NCI-H2107 treated with DMSO at 0.1 percent for 48 hours (cell line): Measurements from ENCODE around the gene SYT17.

ENCODE experiments used
- DNase-seq: peaks from one replicate; lab custom pipeline; 2025; ENCODE audit not compliant: unreplicated experiment; lab: John Stamatoyannopoulos, UW

The SYT17 gene

DNA sequence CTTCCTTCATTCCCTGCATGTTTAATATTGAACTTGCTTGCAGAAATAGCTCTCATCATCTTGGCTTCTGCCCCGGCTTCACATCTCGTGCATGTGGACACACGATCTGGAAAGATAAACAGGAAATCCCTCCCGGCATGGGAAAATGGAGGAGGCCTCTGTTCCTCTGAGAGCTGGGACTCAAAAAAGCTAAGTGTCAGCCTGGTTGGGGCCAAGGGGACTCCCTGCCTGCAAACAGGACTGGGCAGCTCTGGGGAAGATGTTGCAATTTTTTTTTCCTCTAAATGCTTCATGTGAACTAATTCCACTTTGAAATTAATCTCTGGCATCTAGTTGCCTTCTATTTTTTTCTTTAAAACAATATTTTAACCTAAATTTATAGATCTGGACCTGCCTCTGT lies 29.4 kb upstream of the SYT17 start:
- DNase-seq = no peak

DNA sequence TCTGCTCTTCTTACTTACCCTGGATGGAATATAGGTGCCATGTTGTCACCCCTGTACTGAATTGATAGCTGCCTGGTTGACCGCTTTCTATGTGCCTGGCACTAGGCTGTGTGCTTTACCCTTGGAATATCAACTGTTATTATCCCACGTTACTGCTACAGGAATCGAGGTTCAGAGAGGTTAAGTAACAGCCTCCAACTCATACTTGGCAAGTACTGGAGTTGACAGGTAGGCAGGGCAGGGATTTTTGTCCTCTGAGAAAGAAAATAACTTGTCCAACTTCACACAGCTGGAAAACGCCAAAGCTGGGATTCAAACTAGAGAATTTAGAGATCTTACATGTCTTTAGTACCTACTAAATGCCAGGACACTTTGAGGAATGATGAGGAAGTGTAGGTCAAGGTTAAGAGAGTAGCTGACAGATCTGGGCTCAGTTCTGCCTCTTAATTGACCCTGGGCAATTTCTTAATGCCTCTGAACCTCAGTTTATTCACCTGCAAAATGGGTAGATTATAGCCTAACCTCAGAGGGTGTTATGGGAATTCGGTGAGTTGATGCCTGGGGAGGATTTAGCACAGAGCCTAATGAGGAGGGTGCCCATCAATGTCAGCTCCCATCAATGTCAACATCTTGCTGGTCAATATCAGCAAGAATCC lies 28.5 kb upstream of the SYT17 start:
- DNase-seq = no peak

DNA sequence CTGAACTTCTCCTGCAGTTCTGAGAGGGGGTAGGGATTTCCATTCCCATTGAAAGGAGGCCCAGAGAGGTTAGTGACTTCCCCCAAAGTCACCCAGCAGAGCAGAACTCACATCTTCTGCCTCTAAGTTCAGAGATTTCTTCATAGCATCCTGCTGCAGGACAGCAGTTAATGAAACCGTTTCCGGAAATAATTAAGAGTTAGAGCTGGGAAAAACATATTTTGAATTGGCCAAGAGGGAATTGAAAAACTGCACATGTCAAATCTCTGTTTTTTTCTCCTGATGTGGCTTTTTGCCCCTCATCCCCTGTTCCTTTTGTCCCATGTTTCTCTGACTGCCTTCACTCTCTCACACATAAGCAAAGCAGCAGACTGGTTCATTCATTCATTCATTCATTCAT lies 27.6 kb upstream of the SYT17 start:
- DNase-seq = no peak

DNA sequence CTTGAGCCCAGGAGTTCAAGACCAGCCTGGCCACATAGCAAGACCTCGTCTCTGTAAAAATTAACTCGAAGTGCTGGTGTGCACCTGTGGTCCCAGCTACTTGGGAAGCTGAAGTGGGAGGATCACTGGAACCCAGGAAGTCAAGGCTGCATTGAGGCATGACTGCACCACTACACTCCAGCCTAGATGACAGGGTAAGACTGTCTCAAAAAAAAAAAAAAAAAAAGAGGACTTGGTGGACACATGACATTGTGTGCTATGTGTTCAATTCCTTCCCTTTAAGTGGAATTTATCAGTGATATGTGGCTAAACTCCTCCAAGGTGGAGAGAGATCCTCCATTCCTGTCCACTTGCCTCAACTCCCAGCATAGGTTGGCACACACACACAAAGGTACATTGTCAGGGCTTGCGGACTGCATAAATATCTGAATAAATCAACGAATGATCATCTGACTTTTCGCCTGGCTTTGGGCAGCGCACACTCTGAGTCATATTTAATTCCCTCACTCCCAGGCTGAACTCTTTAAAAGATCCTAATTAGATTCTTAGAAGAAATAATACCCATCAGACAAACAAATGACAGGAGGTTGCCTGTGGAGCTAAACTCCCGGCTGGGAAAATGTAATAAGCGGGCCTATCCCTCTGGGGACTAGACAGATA lies 25.0 kb upstream of the SYT17 start:
- DNase-seq = no peak

DNA sequence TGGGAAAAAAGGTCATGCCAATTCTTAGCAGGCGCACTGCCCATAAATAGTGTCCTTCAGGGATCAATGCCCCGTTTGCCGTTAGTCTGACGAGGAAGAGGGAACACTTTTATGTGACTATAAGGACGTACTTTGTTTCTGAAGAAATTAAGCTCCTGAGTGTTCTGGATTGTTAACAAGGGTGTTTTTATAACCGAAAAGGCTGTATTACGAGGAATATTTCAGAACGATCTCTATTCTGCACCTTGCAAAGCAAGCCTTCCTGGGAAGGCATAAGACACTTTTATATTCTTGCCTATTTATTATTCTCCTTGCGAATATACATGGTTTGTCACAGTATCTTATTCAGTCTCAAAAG lies 24.5 kb upstream of the SYT17 start:
- no peak for DNase-seq

DNA sequence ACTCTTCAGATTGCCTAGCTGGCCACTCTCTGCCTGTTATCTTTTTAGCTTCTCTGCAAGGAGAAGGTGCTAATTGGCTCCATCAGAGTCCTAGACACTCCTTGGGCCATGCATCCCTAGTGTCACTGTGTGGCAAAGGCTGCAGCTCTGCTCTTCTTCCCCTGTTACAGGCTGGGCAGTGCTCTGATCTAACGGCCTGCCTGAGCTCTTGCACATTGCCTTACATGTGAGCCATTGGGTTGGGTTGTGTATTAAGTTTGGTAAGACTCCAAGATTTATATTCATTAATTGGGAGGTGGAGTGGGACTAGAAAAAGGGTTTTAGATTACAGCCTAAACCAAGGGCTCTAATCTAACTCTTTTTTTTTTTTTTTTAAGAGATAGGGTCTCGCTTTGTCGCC lies 23.0 kb upstream of the SYT17 start:
- no peak for DNase-seq

DNA sequence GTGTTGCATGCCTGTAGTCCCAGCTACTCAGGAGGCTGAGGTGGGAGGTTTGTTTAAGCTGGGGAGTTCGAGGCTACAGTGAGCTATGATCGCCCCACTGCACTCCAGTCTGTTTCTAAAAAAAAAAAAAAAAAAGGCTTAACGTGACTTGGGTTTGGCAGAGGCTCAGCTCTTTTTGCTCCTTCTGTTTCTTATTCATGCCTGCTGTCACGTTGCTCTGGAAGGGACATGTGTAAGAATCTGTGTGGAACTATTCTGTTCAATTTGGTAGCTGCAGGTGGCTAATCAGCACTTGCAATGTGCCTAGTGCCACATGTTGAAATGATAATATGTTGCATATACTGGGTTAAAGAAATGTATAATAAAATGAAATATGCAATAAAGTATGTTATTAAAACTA lies 20.9 kb upstream of the SYT17 start:
- no peak for DNase-seq

DNA sequence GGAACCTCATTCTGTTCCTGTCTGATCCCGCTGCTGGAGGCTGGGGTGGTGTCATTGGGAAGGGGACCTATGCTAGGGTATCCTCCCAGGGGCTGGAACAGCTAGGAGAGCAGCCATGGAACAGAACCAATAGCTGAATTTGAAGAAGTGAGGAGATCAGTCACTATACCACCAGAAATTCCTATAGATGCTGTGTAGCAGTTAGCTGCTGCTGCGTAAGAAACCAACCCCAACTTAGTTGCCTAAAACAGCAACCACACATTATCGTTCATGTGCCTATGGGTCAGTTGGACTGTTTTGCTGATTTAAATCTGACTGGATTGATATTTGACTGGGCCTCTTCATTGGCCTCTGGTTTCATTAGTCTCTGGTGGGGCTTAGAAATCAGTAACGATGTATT lies 20.4 kb upstream of the SYT17 start:
- DNase-seq = no peak

DNA sequence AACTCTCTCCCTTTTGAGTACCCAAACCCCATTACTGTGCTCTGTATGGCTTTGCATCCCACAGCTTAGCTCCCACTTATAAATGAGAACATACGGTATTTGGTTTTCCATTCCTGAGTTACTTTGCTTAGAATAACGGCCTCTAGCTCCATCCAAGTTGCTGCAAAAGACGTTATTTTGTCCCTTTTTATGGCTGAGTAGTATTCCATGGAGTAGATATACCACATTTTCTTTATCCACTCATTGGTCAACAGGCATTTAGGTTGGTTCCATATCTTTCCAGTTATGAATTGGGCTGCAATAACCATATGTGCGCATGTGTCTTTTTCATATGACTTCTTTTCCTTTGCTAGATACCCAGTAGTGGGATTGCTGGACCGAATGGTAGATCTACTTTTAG lies 19.9 kb upstream of the SYT17 start:
- no peak for DNase-seq

DNA sequence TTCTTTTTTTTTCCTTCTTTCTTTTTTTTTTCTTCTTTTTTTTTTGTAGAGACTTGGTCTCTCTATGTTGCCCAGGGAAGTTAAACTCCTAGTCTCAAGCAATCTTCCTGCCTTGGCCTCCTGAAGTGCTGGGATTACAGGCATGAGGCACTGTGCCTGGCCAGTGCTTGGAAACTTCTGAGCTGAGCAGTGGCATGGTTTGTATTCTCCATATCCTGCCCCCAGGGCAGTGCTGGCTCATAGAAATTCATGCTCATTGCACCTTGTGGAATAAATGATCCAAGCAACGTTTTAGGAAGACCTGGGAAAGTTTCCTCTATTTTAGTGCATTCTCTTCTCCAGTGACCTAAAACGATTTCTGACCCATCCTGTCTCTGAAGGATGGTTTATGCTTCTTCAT lies 16.7 kb upstream of the SYT17 start:
- DNase-seq = no peak

DNA sequence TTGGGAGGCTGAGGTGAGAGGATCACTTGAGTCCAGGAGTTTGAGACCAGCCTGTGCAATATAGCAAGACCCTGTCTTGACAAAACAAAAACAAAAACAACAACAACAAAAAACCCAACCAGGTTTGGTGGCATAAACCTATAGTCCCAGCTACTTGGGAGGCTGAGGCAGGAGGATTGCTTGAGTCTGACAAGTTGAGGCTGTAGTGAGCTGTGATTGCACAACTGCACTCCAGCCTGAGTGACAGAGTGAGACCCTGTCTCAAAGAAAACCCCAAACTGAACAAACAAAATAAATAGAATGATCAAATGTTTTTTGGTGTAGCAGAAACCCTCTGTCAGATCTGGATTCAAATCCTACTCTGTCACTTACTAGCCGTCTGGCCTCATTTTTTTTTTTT lies 16.0 kb upstream of the SYT17 start:
- DNase-seq = no peak

DNA sequence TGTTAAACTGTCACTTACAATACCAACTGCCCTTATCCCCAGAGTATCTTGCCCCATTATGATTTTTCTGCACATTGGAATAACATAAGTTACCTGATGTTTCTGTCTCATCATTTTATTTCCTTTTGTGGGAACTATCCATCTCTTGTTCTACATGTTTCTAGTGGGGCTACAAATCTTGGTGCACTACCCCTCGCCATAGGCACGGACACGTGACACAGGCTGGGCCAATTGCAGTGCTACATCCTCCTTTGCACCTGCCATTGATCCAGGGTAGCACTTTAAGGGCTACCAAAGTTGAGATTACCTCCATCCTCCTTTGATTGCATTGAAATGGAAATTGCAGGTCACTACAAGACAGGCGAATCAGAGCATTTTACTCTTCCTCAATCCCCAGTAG lies 14.2 kb upstream of the SYT17 start:
- no peak for DNase-seq

DNA sequence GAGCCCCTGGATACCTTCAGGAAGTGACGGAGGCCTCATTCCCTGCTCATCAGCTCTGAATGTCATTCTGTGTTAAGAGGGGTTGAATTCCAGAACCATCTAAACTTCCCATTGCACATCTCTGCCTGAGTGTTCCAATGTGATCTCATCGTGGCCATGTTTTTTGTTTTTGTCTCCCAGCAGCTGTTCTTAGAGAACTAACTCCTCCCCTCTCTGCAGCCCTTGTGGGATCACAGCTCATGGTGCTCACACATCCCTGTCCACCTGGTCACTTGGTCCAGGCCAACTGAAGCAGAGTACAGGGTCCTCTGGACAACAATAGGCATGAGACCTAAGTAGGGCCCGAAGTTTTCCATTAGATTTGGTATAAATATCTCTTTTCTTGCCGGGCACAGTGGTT lies 6.0 kb upstream of the SYT17 start:
- no peak for DNase-seq

DNA sequence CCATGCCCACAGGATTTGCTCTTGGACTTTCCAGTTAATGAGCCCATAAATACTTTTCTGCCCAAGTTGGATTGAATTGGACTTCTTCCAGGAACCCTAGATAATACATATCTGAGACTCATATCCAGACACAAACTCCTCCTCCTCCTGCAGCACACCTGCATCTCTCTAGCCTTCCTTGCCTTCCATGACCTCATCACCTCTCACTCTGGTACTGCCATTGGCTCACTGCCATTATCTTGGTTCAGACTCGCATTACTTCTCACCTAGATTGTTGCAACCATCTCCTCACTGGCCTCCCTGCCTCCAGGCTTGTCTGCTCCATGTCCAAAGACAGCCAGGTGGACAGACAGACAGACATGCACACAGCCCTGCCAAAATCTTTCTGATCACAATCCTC lies 4.8 kb upstream of the SYT17 start:
- no peak for DNase-seq

DNA sequence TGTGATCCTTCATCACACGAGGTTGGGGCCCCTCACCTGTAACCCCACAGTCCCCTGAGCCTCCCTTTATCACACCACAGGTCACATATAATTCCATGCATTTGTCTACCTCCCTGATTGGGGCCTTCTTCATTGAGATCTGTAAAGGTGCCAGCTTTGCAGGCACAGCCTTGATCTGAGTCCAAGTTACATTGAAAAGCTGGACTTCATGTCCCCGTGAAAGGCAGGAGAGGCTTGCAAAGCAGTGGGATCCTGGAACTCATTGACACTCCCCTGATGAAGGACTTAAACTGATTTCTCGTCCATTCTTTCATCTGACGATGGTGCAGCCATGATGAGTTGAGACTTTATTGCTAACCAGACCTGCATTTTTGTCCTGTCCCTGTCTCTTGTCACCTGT lies 3.8 kb upstream of the SYT17 start:
- no peak for DNase-seq

DNA sequence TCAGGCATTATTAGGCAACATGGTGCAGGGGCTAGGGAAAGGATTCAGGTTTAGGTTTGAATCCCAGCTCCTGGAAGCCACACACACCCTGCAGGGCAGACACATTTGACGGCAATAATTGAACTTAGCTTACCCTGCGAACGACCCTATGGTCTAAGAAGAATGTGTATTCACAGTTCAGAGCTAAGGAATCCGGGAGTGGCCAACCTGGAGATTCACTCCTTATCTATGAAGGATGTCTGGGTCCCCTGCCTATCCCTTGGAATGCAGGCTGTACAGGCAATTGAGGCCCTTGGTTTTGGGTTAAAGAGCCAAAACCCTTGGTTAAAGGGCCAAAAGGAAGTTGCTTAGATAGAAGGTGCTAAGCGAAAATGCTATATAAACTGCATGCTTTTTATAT lies 2.9 kb upstream of the SYT17 start:
- no peak for DNase-seq

DNA sequence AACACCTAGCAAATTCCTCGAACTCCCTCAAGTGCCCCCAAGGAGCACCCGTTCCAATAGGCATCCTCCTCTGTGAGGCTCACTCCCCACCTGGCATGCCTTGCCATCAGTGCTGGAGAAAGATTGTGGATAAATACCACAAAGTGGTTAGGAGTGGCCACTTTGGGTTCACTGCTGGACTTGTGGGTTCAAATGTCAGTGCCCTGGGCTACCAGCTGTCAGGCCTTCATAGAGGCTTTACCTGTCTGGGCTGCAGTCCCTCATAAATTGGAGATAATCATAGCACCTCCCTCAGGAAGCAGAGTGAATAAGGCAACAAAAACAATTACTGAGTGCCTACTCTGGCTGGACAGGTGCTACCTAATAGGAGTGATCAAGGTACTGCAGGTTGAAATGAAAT lies 1.5 kb upstream of the SYT17 start:
- peak; percentile 31 for DNase-seq

DNA sequence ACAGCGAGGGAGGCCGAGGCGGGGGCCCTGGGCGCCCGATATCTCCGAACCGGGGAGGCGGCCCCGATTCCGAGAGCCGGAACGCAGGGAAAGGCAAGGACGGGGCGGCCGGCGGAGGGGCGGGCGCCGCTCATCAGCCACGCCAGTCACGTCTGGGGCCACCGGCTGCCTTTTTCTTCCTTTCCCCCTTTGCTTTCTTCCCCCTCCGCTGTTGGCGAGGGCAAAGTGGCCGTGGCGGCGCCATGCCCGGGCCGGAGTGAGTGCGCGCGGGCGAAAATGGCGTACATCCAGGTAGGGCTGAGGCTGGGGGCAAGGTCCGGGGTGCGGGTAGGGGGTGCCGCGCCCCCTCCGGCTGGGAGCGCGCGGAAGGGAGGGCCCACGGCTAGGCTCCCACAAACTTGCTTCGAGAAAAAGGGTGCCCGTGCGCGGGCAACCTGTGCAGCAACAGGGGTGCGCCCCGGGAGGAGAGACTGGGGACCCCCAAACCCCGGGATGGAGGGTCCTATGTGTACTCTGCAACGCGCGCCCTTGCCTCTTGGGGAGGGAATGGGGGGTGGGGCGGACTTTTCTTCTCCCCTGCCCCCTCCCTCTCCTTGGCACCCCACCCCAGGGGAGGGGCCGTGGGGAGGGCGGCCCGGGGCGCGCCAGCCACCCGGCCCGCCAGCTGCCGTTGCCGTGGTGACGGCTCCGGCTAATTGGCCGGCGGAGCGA lies 486 bp downstream of the SYT17 start:
- peak; percentile 12 for DNase-seq

DNA sequence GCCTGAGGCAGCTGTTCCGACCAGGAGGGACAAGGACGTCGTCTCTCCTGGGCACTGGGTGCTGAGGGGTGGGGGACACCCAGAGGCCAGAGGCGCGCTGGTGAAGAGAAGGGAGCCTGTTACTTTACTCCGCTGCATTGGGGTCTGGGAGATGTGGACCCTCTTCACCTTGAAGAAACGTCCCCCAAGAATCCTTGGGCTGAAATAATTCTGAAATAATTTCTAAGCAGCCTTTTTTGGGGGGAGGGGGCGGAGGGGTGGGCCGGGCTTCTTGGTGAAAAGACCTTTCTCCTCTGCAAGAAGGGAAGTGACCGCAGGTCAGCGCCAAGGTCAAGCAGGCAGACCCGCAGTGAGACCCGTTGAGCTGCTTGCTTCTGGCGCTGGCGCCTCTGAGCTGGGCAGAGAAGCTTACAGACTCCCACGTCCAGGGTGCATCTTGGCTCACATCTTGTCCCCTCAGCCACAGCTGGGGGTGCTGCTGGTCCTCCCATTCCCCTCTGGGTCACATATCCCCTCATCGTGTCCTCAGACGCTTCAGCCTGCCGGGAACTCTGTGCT lies 1.1 kb downstream of the SYT17 start:
- DNase-seq = no peak

DNA sequence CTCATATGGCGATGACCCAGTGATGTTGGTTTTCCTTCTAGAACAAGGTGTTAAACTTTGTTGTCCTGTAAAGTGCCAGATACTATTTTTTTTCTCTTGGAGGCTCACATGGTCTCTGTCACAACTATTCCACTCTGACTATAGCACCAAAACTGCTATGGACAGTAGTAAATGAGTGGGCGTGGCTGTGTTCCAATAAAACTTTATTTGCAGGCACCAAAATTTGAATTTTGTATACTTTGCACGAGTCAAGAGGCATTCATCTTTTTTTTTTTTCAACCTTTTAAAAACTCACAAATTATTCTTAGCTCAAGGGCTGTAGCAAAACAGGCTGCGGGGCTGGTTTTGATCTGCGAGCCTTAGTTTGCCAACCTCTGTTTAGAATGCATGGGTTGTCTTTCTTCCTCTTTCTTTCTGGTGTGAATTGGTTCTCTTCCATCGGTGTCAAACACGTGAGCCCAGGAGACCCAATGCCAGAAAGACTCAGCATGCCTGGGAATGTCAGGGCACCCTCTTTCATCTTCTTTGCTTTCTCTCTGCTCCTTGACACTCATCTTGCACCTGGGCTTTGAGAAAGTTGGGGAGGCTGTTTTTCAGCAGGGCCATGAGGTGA lies 2.1 kb downstream of the SYT17 start:
- DNase-seq = no peak

DNA sequence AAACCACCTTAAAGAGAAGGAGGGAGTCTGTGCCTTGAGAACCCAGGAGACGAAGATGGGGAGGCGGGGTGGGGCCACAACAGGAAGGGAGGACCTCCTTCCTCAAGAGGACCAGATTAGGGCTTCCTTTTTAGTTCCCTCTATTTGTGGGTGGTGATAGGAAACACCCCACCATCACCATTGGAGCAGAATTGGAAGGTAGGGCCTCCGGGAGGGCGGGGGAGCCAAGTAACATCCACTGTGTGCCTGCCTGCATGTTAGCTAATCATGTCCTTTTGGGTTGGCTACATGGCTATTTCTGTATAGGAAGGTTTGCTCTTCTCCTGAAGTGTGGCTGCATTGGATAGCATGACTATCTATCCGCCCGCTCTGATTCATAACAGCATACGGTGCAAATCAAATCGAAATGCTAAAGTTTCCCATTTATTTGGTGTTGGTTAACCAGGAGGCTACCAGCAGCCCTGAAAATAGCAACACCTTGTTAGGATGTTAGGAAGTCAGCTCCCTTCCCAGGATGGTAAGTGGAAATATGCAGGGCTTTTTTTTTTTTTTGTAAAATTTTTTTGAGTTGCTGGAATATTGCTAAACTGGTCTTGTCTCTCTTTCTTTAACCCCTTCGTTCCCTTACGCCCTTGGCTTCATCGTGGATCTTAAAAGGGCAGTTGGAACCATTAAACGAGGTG lies 4.2 kb downstream of the SYT17 start:
- DNase-seq = no peak
